CD4-positive, alpha-beta T cell (primary cell): ENCODE measurements around the gene CFAP99. TPM values are rescaled to one million over a fixed set of nuclear protein-coding genes. Genes with fewer than 3 reads are reported as not detected.

Experiments used
- ATAC-seq: fragments of 200-7000 bp; cut with Tn5 transposase; one replicate; pipeline ENCODE4 v1.10.0; 2022; ENCODE audit warnings: mild to moderate bottlenecking; ENCODE audit not compliant: poor library complexity
- CTCF ChIA-PET: fragments of 350-600 bp; sonication (Branson Sonifier 250); formaldehyde crosslinking; loops from one replicate; lab custom pipeline; 2021; ENCODE audit warnings: antibody characterized with exemption, inconsistent platforms; lab: Charles Lee
- POLR2A ChIA-PET: fragments of 350-600 bp; sonication (Branson Sonifier 250); formaldehyde crosslinking; loops from one replicate; lab custom pipeline; 2021; ENCODE audit warnings: antibody characterized with exemption, inconsistent platforms; lab: Charles Lee
- DNase-seq, 14 experiments: peaks; one replicate each; pipeline ENCODE4 v3.0.0-alpha.2; 2013 to 2020; ENCODE audit warnings: mixed read lengths in 2 of 14
- H3K27ac ChIP-seq, 2 donors: one replicate each; pipeline versions ENCODE4 v1.5.1 to v1.7.0; 2013; ENCODE audit warnings: low read length in 2 of 2, low read depth in 1 of 2, mild to moderate bottlenecking in 1 of 2
- H3K27me3 ChIP-seq, 2 experiments: 1 replicate in 1 of 2; 2 replicates in 1 of 2; pipeline versions ENCODE4 v1.6.1 to v1.7.0; 2013; ENCODE audit warnings: low read length in 2 of 2, control low read depth in 1 of 2, mild to moderate bottlenecking in 1 of 2, moderate library complexity in 1 of 2; ENCODE audit not compliant: insufficient read depth in 2 of 2, control insufficient read depth in 1 of 2
- H3K36me3 ChIP-seq: one replicate; pipeline ENCODE4 v1.6.1; 2013; ENCODE audit warnings: low read length, control low read depth; ENCODE audit not compliant: insufficient read depth
- H3K4me1 ChIP-seq: one replicate; pipeline ENCODE4 v1.6.1; 2013; ENCODE audit warnings: low read length, control low read depth; ENCODE audit not compliant: insufficient read depth
- H3K4me3 ChIP-seq: one replicate; pipeline ENCODE4 v1.5.1; 2013; ENCODE audit warnings: mild to moderate bottlenecking, low read length, moderate library complexity
- H3K9me3 ChIP-seq, 2 experiments: 1 replicate in 1 of 2; 2 replicates in 1 of 2; pipeline versions ENCODE4 v1.6.1 to v1.7.0; 2013; ENCODE audit warnings: low read length in 2 of 2, mild to moderate bottlenecking in 2 of 2, control low read depth in 1 of 2, moderate library complexity in 1 of 2; ENCODE audit not compliant: control insufficient read depth in 1 of 2, insufficient read depth in 1 of 2
- H3K27ac Mint-ChIP-seq: one replicate; pipeline ENCODE4 v1.8.0; 2020; ENCODE audit warnings: mixed read lengths
- H3K27me3 Mint-ChIP-seq: one replicate; pipeline ENCODE4 v1.8.0; 2021; ENCODE audit warnings: mixed read lengths
- H3K36me3 Mint-ChIP-seq: one replicate; pipeline ENCODE4 v1.8.0; 2021; ENCODE audit warnings: low read depth, mixed read lengths
- H3K4me1 Mint-ChIP-seq: one replicate; pipeline ENCODE4 v1.8.0; 2021; ENCODE audit warnings: low read depth, mixed read lengths
- H3K4me3 Mint-ChIP-seq: one replicate; pipeline ENCODE4 v1.8.0; 2020; ENCODE audit warnings: mild to moderate bottlenecking, mixed read lengths
- H3K9me3 Mint-ChIP-seq: one replicate; pipeline ENCODE4 v1.8.0; 2020; ENCODE audit warnings: mixed read lengths
- intact Hi-C, 2 experiments: fragments of 100-400 bp; cut with DNase I in 1 of 2; cut with micrococcal nuclease in 1 of 2; formaldehyde crosslinking; loops; one replicate each; pipeline versions ENCODE4 v1.15.1 to v1.9.0; 2023 to 2025; cut with DNase I, micrococcal nuclease
- total RNA-seq, 174 experiments: library from RNA in 2 of 174; stranded (reverse) in 2 of 174; gene quantifications; one replicate each; pipeline ENCODE4 v1.2.3 and lab custom pipeline; 2021 to 2026
- TF ChIP-seq, protein P1 (sequence below): fragments of 200-600 bp; IDR thresholded peaks from one replicate; pipeline ENCODE4 v1.8.0; 2022; ENCODE audit warnings: antibody characterized with exemption, mild to moderate bottlenecking

The CFAP99 gene
- total RNA-seq, 2 experiments from 2014 or later, result 0.17 TPM; not detected in 1

DNA sequence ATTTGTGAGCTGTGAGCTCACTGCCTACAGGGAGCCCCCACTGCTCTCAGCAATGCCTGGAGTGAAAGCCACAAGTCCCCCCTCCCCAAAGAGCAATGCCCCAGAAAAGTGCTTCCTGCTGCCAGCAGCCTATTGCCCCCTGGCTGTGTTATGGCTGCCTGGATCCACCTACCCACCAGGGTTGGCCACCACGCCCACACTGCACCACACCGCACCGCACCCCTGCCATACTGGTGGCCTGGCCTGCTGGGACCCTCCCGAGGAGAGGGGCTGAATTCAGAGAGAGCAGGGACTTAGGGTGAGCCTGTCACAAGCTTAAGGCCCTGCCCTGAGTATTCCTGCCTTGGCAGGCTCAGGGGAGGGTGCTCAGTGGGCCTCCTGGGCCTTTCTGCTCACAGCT is 4.3 kb downstream of the CFAP99 start:
- ATAC-seq (no peak), DNase-seq (no peak)
- Mint-ChIP-seq H3K27me3 (peaks cover 33% of the 10 kb centered on the region), H3K9me3 (no peaks in the 10 kb centered on the region), H3K4me3 (no peak overlapping the region), H3K36me3 (no peaks in the 10 kb centered on the region), H3K4me1 (peaks cover 15% of the 10 kb centered on the region), H3K27ac (no peak overlapping the region)
- H3K27me3 ChIP-seq, result peaks cover 0 to 5% of the 10 kb centered on the region in 2 experiments
- POLR2A ChIA-PET, result no interaction called here
- CTCF ChIA-PET, result no interaction called here
- H3K4me1 ChIP-seq, result peaks cover 14% of the 10 kb centered on the region
- H3K36me3 ChIP-seq, result no peaks in the 10 kb centered on the region
- no peaks in the 10 kb centered on the region for H3K9me3 ChIP-seq
- TF ChIP-seq, protein P1, sequence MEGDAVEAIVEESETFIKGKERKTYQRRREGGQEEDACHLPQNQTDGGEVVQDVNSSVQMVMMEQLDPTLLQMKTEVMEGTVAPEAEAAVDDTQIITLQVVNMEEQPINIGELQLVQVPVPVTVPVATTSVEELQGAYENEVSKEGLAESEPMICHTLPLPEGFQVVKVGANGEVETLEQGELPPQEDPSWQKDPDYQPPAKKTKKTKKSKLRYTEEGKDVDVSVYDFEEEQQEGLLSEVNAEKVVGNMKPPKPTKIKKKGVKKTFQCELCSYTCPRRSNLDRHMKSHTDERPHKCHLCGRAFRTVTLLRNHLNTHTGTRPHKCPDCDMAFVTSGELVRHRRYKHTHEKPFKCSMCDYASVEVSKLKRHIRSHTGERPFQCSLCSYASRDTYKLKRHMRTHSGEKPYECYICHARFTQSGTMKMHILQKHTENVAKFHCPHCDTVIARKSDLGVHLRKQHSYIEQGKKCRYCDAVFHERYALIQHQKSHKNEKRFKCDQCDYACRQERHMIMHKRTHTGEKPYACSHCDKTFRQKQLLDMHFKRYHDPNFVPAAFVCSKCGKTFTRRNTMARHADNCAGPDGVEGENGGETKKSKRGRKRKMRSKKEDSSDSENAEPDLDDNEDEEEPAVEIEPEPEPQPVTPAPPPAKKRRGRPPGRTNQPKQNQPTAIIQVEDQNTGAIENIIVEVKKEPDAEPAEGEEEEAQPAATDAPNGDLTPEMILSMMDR, result no peak
- no peak overlapping the region for H3K27ac ChIP-seq
- intact Hi-C loops, result loop anchor here in 1 of 2 experiments (5.0 kb wide), 1 partner anchor 201 kb away; no protein-coding TSS in a partner anchor
- no peak overlapping the region for H3K4me3 ChIP-seq

DNA sequence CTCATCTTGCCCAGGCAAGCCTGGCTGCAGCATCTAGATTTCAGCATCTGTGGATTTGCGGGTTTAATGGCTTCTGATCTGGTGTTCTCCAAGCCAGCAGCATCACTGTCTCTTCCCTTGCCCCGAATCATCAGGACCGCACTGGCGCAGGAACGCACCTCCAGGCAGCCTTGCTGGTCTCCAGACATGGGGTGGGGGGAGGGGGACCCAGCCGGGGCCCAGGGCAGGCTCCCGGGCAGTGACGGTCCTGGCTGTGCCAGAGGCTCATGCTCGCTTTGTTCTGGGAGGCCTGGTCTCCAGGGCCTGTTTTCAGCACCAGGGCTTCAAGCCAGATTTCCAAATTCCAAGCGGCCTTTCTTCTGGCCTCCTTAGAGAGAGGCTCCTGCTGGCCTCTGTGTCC is 4.9 kb downstream of the CFAP99 start:
- peaks cover 33% of the 10 kb centered on the region for H3K27me3 Mint-ChIP-seq
- POLR2A ChIA-PET, result no interaction called here
- Histone ChIP-seq H3K27ac (no peak overlapping the region), H3K4me1 (peaks cover 13% of the 10 kb centered on the region), H3K27me3 (peaks cover 0 to 5% of the 10 kb centered on the region in 2 experiments), H3K36me3 (no peaks in the 10 kb centered on the region), H3K4me3 (no peak overlapping the region), H3K9me3 (no peaks in the 10 kb centered on the region)
- H3K4me1 Mint-ChIP-seq, result peaks cover 15% of the 10 kb centered on the region
- no peak overlapping the region for H3K27ac Mint-ChIP-seq
- no peaks in the 10 kb centered on the region for H3K36me3 Mint-ChIP-seq
- H3K9me3 Mint-ChIP-seq, result no peaks in the 10 kb centered on the region
- intact Hi-C loops, result loop anchor here in 1 of 2 experiments (5.0 kb wide), 1 partner anchor 201 kb away; no protein-coding TSS in a partner anchor
- ATAC-seq (no peak), DNase-seq (no peak)
- no peak overlapping the region for H3K4me3 Mint-ChIP-seq
- CTCF ChIA-PET, result no interaction called here
- TF ChIP-seq, protein P1, result no peak

GRCh38 chr4:2424581-2424980 is 5.8 kb downstream of the CFAP99 start:
- TF ChIP-seq, protein P1, result no peak
- ChIA-PET POLR2A (no interaction called here), CTCF (no interaction called here)
- Mint-ChIP-seq H3K4me1 (peaks cover 8% of the 10 kb centered on the region), H3K27me3 (peaks cover 33% of the 10 kb centered on the region), H3K27ac (no peak overlapping the region), H3K4me3 (no peak overlapping the region), H3K36me3 (no peaks in the 10 kb centered on the region), H3K9me3 (no peaks in the 10 kb centered on the region)
- Histone ChIP-seq H3K4me3 (no peak overlapping the region), H3K27ac (no peak overlapping the region), H3K9me3 (no peaks in the 10 kb centered on the region), H3K4me1 (peaks cover 5% of the 10 kb centered on the region), H3K27me3 (peaks cover 0 to 5% of the 10 kb centered on the region in 2 experiments), H3K36me3 (no peaks in the 10 kb centered on the region)
- intact Hi-C loops, result loop anchor here in 1 of 2 experiments (5.0 kb wide), 1 partner anchor 202 kb away; no protein-coding TSS in a partner anchor
- no peak for DNase-seq
- ATAC-seq, result no peak
